Uterus (tissue), 4 donors: ENCODE results near the gene SIPA1L3. TPM values are rescaled to one million over a fixed set of nuclear protein-coding genes. Genes with fewer than 3 reads are reported as not detected.
A peak's percentile ranks its signal among the peaks of the same experiment; 100 is the strongest.

Source experiments
- DNase-seq, 2 donors: peaks; one replicate each; pipeline ENCODE4 v3.0.0-alpha.2; 2019 to 2020
- H3K27ac ChIP-seq, 2 donors: fragments of 200-600 bp; sonication (generic); 1 replicate in 1 of 2; 2 replicates in 1 of 2; pipeline ENCODE4 v1.5.1; 2016 to 2018
- H3K27me3 ChIP-seq, 2 donors: fragments of 200-600 bp; sonication (generic); one replicate each; pipeline ENCODE4 v1.5.1; 2018 to 2019; ENCODE audit warnings: control low read depth in 1 of 2
- H3K36me3 ChIP-seq, 2 donors: fragments of 200-600 bp; sonication (generic); one replicate each; pipeline ENCODE4 v1.5.1; 2019; ENCODE audit warnings: control low read depth in 1 of 2
- H3K4me1 ChIP-seq, 2 donors: fragments of 200-600 bp; sonication (generic); one replicate each; pipeline ENCODE4 v1.5.1; 2018 to 2019; ENCODE audit warnings: control low read depth in 1 of 2
- H3K4me3 ChIP-seq, 2 donors: fragments of 200-600 bp; sonication (generic); 1 replicate in 1 of 2; 2 replicates in 1 of 2; pipeline ENCODE4 v1.5.1; 2018 to 2019; ENCODE audit warnings: mild to moderate bottlenecking in 1 of 2
- H3K9me3 ChIP-seq, 2 donors: fragments of 200-600 bp; sonication (generic); one replicate each; pipeline ENCODE4 v1.5.1; 2019; ENCODE audit warnings: control low read depth in 1 of 2
- CTCF ChIP-seq, 4 experiments: fragments of 200-600 bp in 2 of 4; fragments of 450-650 bp in 2 of 4; sonication (generic) in 2 of 4; IDR thresholded peaks; one replicate each; pipeline ENCODE4 v1.5.1; 2016 to 2019; ENCODE audit warnings: antibody characterized with exemption in 4 of 4, mild to moderate bottlenecking in 2 of 4, moderate library complexity in 1 of 4
- POLR2A ChIP-seq, 2 donors: fragments of 450-650 bp; IDR thresholded peaks; one replicate each; pipeline ENCODE4 v1.6.1; 2016; ENCODE audit warnings: antibody characterized with exemption in 2 of 2, mild to moderate bottlenecking in 1 of 2, moderate library complexity in 1 of 2
- intact Hi-C: fragments of 100-400 bp; cut with DNase I; formaldehyde crosslinking; loops from one replicate; pipeline ENCODE4 v1.15.1; 2023; ENCODE audit warnings: low total_unique reads
- total RNA-seq, 4 donors: library from RNA; depleted of rRNA in 3 of 4; stranded (reverse); fragments of >200 nt in 3 of 4; gene quantifications; one replicate each; pipeline versions ENCODE4 v1.1.0 to v1.2.4, GENCODE V29; 2014 to 2023
- donor health status: DM: yes; HTN: yes; CAD: no.

The SIPA1L3 gene
- total RNA-seq, 4 donors from 2014 or later: 11.5 to 41.8 (median 21.5) TPM

GRCh38 chr19:38057959-38058690 is 151.1 kb downstream of the SIPA1L3 start:
- intact Hi-C loops: no loop called here
- no peaks in the 10 kb centered on the region for H3K27me3 ChIP-seq
- no peaks in the 10 kb centered on the region for H3K36me3 ChIP-seq
- H3K27ac ChIP-seq: no peak overlapping the region
- H3K4me3 ChIP-seq: no peak overlapping the region
- no peaks in the 10 kb centered on the region for H3K4me1 ChIP-seq
- no peaks in the 10 kb centered on the region for H3K9me3 ChIP-seq
- TF ChIP-seq POLR2A (IDR thresholded peaks at IDR 0.05): no peak
- no peak for DNase-seq

GRCh38 chr19:38059897-38060296 is 152.9 kb downstream of the SIPA1L3 start:
- Histone ChIP-seq H3K9me3 (no peaks in the 10 kb centered on the region), H3K4me3 (no peak overlapping the region), H3K27me3 (no peaks in the 10 kb centered on the region), H3K36me3 (no peaks in the 10 kb centered on the region), H3K27ac (no peak overlapping the region), H3K4me1 (no peaks in the 10 kb centered on the region)
- no peak for TF ChIP-seq CTCF (IDR thresholded peaks at IDR 0.05)
- no peak for TF ChIP-seq POLR2A (IDR thresholded peaks at IDR 0.05)
- intact Hi-C loops: no loop called here
- no peak for DNase-seq

GRCh38 chr19:38060331-38060730 is 153.3 kb downstream of the SIPA1L3 start:
- Histone ChIP-seq H3K27me3 (no peaks in the 10 kb centered on the region), H3K4me3 (no peak overlapping the region), H3K27ac (no peak overlapping the region), H3K9me3 (no peaks in the 10 kb centered on the region), H3K36me3 (no peaks in the 10 kb centered on the region), H3K4me1 (no peaks in the 10 kb centered on the region)
- TF ChIP-seq CTCF (IDR thresholded peaks at IDR 0.05) (no peak), POLR2A (IDR thresholded peaks at IDR 0.05) (no peak)
- DNase-seq: no peak
- intact Hi-C loops: no loop called here

GRCh38 chr19:38061294-38061693 is 154.3 kb downstream of the SIPA1L3 start:
- Histone ChIP-seq H3K27ac (no peak overlapping the region), H3K4me1 (no peaks in the 10 kb centered on the region), H3K9me3 (no peaks in the 10 kb centered on the region), H3K27me3 (no peaks in the 10 kb centered on the region), H3K4me3 (no peak overlapping the region), H3K36me3 (no peaks in the 10 kb centered on the region)
- DNase-seq: no peak
- intact Hi-C loops: no loop called here
- TF ChIP-seq CTCF (IDR thresholded peaks at IDR 0.05): no peak
- TF ChIP-seq POLR2A (IDR thresholded peaks at IDR 0.05): no peak

- H3K9me3 ChIP-seq: no peaks in the 10 kb centered on the region
- peak overlapping the region in 1 of 2 donors; percentile 24 for H3K27ac ChIP-seq
- no peaks in the 10 kb centered on the region for H3K36me3 ChIP-seq
These were observed 156.2 kb downstream of the SIPA1L3 start for GRCh38 chr19:38062959-38063761.

More at GRCh38 chr19:38062959-38063761, 156.2 kb downstream of the SIPA1L3 start:
- Histone ChIP-seq H3K27me3 (no peaks in the 10 kb centered on the region), H3K4me3 (no peak overlapping the region), H3K4me1 (no peaks in the 10 kb centered on the region)
- intact Hi-C loops: no loop called here
- peak in 1 of 2 donors; percentile 32 for DNase-seq
- TF ChIP-seq POLR2A (IDR thresholded peaks at IDR 0.05): no peak
- no peak for TF ChIP-seq CTCF (IDR thresholded peaks at IDR 0.05)
